Ovary (tissue), 10 donors: ENCODE data around the gene C6orf47. TPM values are rescaled to one million over a fixed set of nuclear protein-coding genes. Genes with fewer than 3 reads are reported as not detected.
"Not testable (repeated sequence)": the region's sequence is repeated elsewhere in the genome, so short reads cannot be mapped to it uniquely, and the experiment has no call there.

Experiments used
- DNase-seq, 5 donors: peaks; one replicate each; pipeline ENCODE4 v3.0.0-alpha.2; 2019 to 2020
- H3K27ac ChIP-seq, 2 donors: fragments of 200-600 bp; one replicate each; pipeline versions ENCODE4 v1.5.1 to v1.8.0; 2019 to 2022
- H3K27me3 ChIP-seq: fragments of 200-600 bp; one replicate; pipeline ENCODE4 v1.8.0; 2022
- H3K36me3 ChIP-seq: fragments of 200-600 bp; sonication (generic); one replicate; pipeline ENCODE4 v1.5.1; 2019
- H3K4me1 ChIP-seq: one replicate; pipeline ENCODE4 v1.8.1; 2013; ENCODE audit warnings: mild to moderate bottlenecking, moderate library complexity; ENCODE audit not compliant: insufficient read depth
- H3K4me3 ChIP-seq: fragments of 200-600 bp; sonication (generic); one replicate; pipeline ENCODE4 v1.5.1; 2017
- H3K9me3 ChIP-seq, 2 donors: fragments of 200-600 bp in 1 of 2; sonication (generic) in 1 of 2; one replicate each; pipeline versions ENCODE4 v1.5.1 to v1.8.1; 2013 to 2019; ENCODE audit warnings: mild to moderate bottlenecking in 1 of 2, moderate library complexity in 1 of 2
- EP300 ChIP-seq: sonication (generic); formaldehyde crosslinking; IDR thresholded peaks from one replicate; pipeline ENCODE4 v1.6.1; 2017; ENCODE audit warnings: antibody characterized with exemption
- POLR2A ChIP-seq: fragments of 450-650 bp; IDR thresholded peaks from one replicate; pipeline ENCODE4 v1.6.1; 2017; ENCODE audit warnings: antibody characterized with exemption, mild to moderate bottlenecking, moderate library complexity
- WGBS, 3 donors: extraction: QIAGEN DNeasy Blood & Tissue Kit in 1 of 3; methylation state at CpG; one replicate each; pipeline versions ENCODE4 v1.1.5 to v1.1.7; 2013 to 2017; 5-methylcytosine and 5-hydroxymethylcytosine counted together
- intact Hi-C, 4 donors: fragments of 100-400 bp; cut with DNase I; formaldehyde crosslinking; loops; one replicate each; pipeline versions ENCODE4 v1.11.0 to v1.15.1; 2022 to 2023
- long read RNA-seq, 3 donors: library from polyadenylated mRNA in 2 of 3; unstranded in 2 of 3; transcript quantifications; one replicate each; pipeline ENCODE4 v2.0.0 and lab custom pipeline, GENCODE V29; 2021 to 2026
- polyA plus RNA-seq, 2 donors: library from polyadenylated mRNA; stranded (reverse); fragments of 200-250 nt in 1 of 2; fragments of 350-450 nt in 1 of 2; fragmentation: Illumina TruSeq in 1 of 2; extraction: RNeasy Lipid Tissue Mini Kit (QIAGEN cat#74804) in 1 of 2; gene quantifications; one replicate each; pipeline ENCODE4 v1.2.3, GENCODE V29; 2013 to 2014
- total RNA-seq, 7 donors: library from RNA; depleted of rRNA in 2 of 7; stranded (reverse); fragments of >200 nt in 2 of 7; fragmentation: NEBNext Ultra II Directional in 3 of 7; extraction: Animal tissue kit (Norgen Biotek cat#: 25700) in 3 of 7; gene quantifications; one replicate each; pipeline versions ENCODE4 v1.1.0 to v1.2.4, GENCODE V29; 2016 to 2023
- TF ChIP-seq, protein P1 (sequence below), 3 donors: fragments of 450-650 bp in 2 of 3; fragments of 200-600 bp in 1 of 3; IDR thresholded peaks; one replicate each; pipeline versions ENCODE4 v1.5.1 to v1.8.0; 2016 to 2022; ENCODE audit warnings: antibody characterized with exemption in 3 of 3, mild to moderate bottlenecking in 1 of 3
- donor health status: DM: no; HTN: no; CAD: no; lungs with moderate emphysema.
- donor health status: DM: no; HTN: no; CAD: no.
- donor health status: Bipolar disorder and iron deficiency.
- donor health status: DM: yes; HTN: yes; CAD: no.
- donor health status: DM: no; HTN: no; CAD: no.
- donor health status: DM: yes; HTN: yes; CAD: no.

Gene C6orf47
- total RNA-seq (10 to 100 TPM; 13.9 to 26.2 (median 22.6) TPM), polyA plus RNA-seq (10 to 100 TPM; 15.9 to 17.6 TPM)
- long read RNA-seq, donor 1, transcript C6orf47-202 (1 exons, 2,475 nt) = major isoform, 247 of 247 reads
- long read RNA-seq, donor 1, partial matches to known transcripts = 0 of 247 reads
- long read RNA-seq, donor 1, other reads (novel, unspliced or antisense) = 0 of 247 reads
- long read RNA-seq, donor 2, transcript C6orf47-202 (1 exons, 2,475 nt) = major isoform, 18 of 18 reads
- long read RNA-seq, donor 2, partial matches to known transcripts = 0 of 18 reads
- long read RNA-seq, donor 2, other reads (novel, unspliced or antisense) = 0 of 18 reads
- long read RNA-seq, donor 3, transcript C6orf47-202 (1 exons, 2,475 nt) = major isoform, 74 of 74 reads
- long read RNA-seq, donor 3, partial matches to known transcripts = 0 of 74 reads
- long read RNA-seq, donor 3, other reads (novel, unspliced or antisense) = 0 of 74 reads

DNA sequence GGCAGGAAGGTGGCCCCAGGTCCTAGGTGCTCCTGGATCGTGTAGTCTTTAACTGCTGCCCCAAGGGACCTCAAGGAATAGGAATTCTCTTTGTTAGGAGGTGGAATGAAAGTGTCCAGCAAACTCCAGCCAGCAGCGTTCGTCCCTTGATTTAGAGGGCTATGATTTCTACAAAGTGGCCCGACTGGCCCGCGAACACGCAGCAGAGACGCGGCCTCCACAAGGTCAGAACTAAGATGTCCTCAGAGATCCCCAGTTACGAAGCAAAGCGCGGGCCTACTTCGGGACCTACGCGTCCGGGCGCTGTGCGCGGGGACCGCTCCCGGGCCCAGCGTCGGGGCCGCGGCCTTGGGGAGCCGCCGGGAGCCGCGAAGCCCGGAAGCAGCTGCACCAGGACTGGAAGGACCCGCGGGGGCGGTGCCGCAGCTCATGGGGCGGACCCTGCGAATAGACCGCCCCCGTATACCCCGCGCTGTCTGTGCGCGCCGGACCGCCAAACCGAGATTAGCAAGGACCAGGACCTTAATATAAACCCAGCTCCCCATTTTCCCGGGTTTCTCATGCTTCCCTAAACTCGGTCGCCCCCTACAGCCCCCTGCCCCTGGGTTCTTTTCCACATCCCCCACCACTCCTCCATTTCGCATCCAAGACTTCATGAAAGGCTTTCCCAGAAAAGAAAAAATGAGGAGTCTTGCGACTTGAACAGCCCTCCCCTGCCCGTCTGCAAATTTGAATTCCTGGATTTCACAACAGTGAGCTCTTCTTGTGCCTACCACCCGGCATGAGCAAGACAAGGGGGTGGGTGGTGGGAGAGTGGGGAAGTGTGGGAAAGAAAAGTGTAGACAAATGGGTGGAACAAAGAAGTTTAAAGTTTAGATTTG, at the start of gene C6orf47:
Gene C6orf47, minus strand, starts transcription at position 398 of the 881 bp plus-strand sequence. CDS start 831 bp downstream, outside the sequence.
- H3K9me3 ChIP-seq = no peaks in the 10 kb centered on the region
- H3K36me3 ChIP-seq = no peaks in the 10 kb centered on the region
- intact Hi-C loops = no loop called here
- H3K4me1 ChIP-seq = peaks cover 25% of the 10 kb centered on the region
- peak within 1 kb of the TSS; percentile 86 for H3K4me3 ChIP-seq
- H3K27ac ChIP-seq = peak within 1 kb of the TSS; percentile 27 to 55
- 0 to 1% (median 0%) methylated on average over 51 to 52 of the region's 52 CpGs for WGBS, 3 donors
- TF ChIP-seq, protein P1, sequence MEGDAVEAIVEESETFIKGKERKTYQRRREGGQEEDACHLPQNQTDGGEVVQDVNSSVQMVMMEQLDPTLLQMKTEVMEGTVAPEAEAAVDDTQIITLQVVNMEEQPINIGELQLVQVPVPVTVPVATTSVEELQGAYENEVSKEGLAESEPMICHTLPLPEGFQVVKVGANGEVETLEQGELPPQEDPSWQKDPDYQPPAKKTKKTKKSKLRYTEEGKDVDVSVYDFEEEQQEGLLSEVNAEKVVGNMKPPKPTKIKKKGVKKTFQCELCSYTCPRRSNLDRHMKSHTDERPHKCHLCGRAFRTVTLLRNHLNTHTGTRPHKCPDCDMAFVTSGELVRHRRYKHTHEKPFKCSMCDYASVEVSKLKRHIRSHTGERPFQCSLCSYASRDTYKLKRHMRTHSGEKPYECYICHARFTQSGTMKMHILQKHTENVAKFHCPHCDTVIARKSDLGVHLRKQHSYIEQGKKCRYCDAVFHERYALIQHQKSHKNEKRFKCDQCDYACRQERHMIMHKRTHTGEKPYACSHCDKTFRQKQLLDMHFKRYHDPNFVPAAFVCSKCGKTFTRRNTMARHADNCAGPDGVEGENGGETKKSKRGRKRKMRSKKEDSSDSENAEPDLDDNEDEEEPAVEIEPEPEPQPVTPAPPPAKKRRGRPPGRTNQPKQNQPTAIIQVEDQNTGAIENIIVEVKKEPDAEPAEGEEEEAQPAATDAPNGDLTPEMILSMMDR (IDR thresholded peaks at IDR 0.05) = no peak
- TF ChIP-seq POLR2A = peak; percentile 86
- TF ChIP-seq EP300 = no peak
- DNase-seq = peak; percentile 88 to 93 (median 88)
- H3K27me3 ChIP-seq = no peaks in the 10 kb centered on the region

GRCh38 chr6:31709157-31709556, 48.6 kb upstream of the C6orf47 start:
- WGBS, 3 donors = 87% methylated on average over 11 of the region's 11 CpGs
- H3K4me1 ChIP-seq, DNase-seq, H3K9me3 ChIP-seq, intact Hi-C loops, H3K36me3 ChIP-seq, H3K4me3 ChIP-seq, H3K27me3 ChIP-seq, H3K27ac ChIP-seq: not testable (repeated sequence)

- WGBS, 3 donors = 92 to 98% (median 96%) methylated on average over 3 of the region's 3 CpGs
- no peaks in the 10 kb centered on the region for H3K9me3 ChIP-seq
- no peak overlapping the region for H3K27ac ChIP-seq
- intact Hi-C loops = no loop called here
- H3K4me3 ChIP-seq = no peak overlapping the region
- no peaks in the 10 kb centered on the region for H3K27me3 ChIP-seq
- TF ChIP-seq EP300 (no peak), POLR2A (no peak)
- TF ChIP-seq, protein P1 (IDR thresholded peaks at IDR 0.05) = no peak
- DNase-seq = no peak
- H3K4me1 ChIP-seq = peaks cover 3% of the 10 kb centered on the region
- no peaks in the 10 kb centered on the region for H3K36me3 ChIP-seq
Observed at GRCh38 chr6:31708224-31708623, 47.6 kb upstream of the C6orf47 start.

DNA sequence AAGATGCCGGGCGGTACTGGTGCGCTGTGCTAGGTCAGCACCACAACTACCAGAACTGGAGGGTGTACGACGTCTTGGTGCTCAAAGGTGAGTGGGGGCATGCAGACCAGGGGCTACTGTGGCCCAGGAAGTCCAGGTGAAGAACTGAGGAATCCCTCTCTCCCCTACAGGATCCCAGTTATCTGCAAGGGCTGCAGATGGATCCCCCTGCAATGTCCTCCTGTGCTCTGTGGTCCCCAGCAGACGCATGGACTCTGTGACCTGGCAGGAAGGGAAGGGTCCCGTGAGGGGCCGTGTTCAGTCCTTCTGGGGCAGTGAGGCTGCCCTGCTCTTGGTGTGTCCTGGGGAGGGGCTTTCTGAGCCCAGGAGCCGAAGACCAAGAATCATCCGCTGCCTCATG, 47.1 kb upstream of the C6orf47 start:
- H3K4me1 ChIP-seq = peaks cover 3% of the 10 kb centered on the region
- no peaks in the 10 kb centered on the region for H3K36me3 ChIP-seq
- no peaks in the 10 kb centered on the region for H3K27me3 ChIP-seq
- H3K9me3 ChIP-seq = no peaks in the 10 kb centered on the region
- 84 to 88% (median 85%) methylated on average over 10 of the region's 10 CpGs for WGBS, 3 donors
- DNase-seq = no peak
- TF ChIP-seq POLR2A = no peak
- no peak for TF ChIP-seq EP300
- TF ChIP-seq, protein P1 (IDR thresholded peaks at IDR 0.05) = no peak
- H3K4me3 ChIP-seq = no peak overlapping the region
- no peak overlapping the region for H3K27ac ChIP-seq
- intact Hi-C loops = no loop called here
